A673 (cell line): ENCODE results near the gene UNKL.

Source experiments
- CTCF ChIP-seq: fragments of 300-800, 200-600 bp; sonication (generic); conservative IDR thresholded peaks from 2 replicates; pipeline ENCODE4 v1.5.1; 2017; ENCODE audit warnings: low read depth, mild to moderate bottlenecking, antibody characterized with exemption, low read length, moderate library complexity, mixed read lengths
- EZH2 ChIP-seq: fragments of 200-600 bp; sonication (generic); IDR thresholded peaks from 2 replicates; pipeline ENCODE4 v1.6.1; 2017; ENCODE audit warnings: borderline replicate concordance, low read depth, mild to moderate bottlenecking, mixed read lengths, antibody characterized with exemption, low read length; ENCODE audit not compliant: poor library complexity, severe bottlenecking

GRCh38 chr16:1349351-1349750 lies 65.2 kb downstream of the UNKL start:
- TF ChIP-seq CTCF (no peak), EZH2 (no peak)
